ENCODE measurements around the gene SLC23A1. TPM values are rescaled to one million over a fixed set of nuclear protein-coding genes. Genes with fewer than 3 reads are reported as not detected.
A peak's percentile ranks its signal among the peaks of the same experiment; 100 is the strongest.

SLC23A1 gene
- total RNA-seq, 1 donor from 2014 or later: not detected

DNA sequence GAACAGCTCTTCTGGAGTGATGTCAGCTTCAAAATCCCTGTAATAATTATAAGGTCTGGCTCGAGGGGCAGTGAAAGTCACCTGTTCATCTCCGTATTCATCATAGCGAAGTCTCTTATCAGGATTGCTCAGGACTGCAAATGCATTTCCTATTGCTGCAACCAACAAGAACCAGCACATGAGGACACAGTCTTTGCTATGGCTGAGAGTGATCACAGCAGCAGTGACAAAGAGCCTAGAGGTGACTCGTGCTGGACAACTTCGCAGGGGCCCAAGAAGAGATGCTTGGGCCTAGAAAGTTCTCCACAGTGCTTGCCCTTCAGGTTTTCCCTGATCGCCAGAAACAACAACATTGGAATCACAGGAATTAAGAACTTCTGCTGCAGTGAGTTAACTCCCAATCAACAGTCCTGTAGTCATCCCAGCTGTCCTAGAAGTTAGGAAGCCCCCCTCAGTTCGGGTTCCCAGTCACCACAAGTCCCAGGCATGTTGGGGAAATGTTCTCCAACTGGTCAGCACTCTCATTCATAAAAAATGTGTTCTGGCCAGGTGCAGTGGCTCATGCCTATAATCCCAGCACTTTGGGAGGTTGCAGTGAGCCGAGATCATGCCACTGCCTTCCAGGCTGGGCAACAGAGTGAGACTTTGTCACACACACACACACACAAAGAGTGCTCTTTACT is 43.2 kb upstream of the SLC23A1 start:
- H3K4me1 ChIP-seq (ENCODE audit: insufficient read depth, low read length): peaks cover 8% of the 10 kb centered on the region
- no peak overlapping the region for H3K4me3 ChIP-seq (ENCODE audit: insufficient read depth, low read depth, low read length)
- no peak overlapping the region for H3K9ac ChIP-seq (ENCODE audit: low read length)
- Mint-ChIP-seq H3K4me1 (ENCODE audit: low read depth, unreplicated experiment) (peaks cover 10% of the 10 kb centered on the region), H3K9me3 (ENCODE audit: unreplicated experiment) (no peaks in the 10 kb centered on the region), H3K27me3 (ENCODE audit: low read depth, unreplicated experiment) (no peaks in the 10 kb centered on the region), H3K27ac (ENCODE audit: unreplicated experiment) (peak overlapping the region; percentile 59), H3K4me3 (ENCODE audit: unreplicated experiment) (no peak overlapping the region), H3K36me3 (ENCODE audit: low read depth, unreplicated experiment) (peaks cover 7% of the 10 kb centered on the region)
- DNase-seq (ENCODE audit: low read depth) (peak; percentile 76), FAIRE-seq (no peak)
- no peaks in the 10 kb centered on the region for H3K79me2 ChIP-seq (ENCODE audit: insufficient read depth, low read length)
- H3K4me2 ChIP-seq (ENCODE audit: low read length): no peak overlapping the region
- TF ChIP-seq EZH2 (IDR thresholded peaks at IDR 0.05; ENCODE audit: insufficient read depth, low read length): no peak
- TF ChIP-seq, protein P1, sequence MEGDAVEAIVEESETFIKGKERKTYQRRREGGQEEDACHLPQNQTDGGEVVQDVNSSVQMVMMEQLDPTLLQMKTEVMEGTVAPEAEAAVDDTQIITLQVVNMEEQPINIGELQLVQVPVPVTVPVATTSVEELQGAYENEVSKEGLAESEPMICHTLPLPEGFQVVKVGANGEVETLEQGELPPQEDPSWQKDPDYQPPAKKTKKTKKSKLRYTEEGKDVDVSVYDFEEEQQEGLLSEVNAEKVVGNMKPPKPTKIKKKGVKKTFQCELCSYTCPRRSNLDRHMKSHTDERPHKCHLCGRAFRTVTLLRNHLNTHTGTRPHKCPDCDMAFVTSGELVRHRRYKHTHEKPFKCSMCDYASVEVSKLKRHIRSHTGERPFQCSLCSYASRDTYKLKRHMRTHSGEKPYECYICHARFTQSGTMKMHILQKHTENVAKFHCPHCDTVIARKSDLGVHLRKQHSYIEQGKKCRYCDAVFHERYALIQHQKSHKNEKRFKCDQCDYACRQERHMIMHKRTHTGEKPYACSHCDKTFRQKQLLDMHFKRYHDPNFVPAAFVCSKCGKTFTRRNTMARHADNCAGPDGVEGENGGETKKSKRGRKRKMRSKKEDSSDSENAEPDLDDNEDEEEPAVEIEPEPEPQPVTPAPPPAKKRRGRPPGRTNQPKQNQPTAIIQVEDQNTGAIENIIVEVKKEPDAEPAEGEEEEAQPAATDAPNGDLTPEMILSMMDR (IDR thresholded peaks at IDR 0.05; ENCODE audit: insufficient read depth, low read depth, low read length): no peak
- H2AFZ ChIP-seq (ENCODE audit: low read depth, low read length): no peak overlapping the region
- H3K27me3 ChIP-seq (ENCODE audit: insufficient read depth, low read length): no peaks in the 10 kb centered on the region
- peaks cover 4% of the 10 kb centered on the region for H3K36me3 ChIP-seq (ENCODE audit: insufficient read depth, low read length)
- no peaks in the 10 kb centered on the region for H4K20me1 ChIP-seq (ENCODE audit: insufficient read depth, low read length)
- H3K27ac ChIP-seq (ENCODE audit: low read depth, low read length): no peak overlapping the region
- no peaks in the 10 kb centered on the region for H3K9me3 ChIP-seq (ENCODE audit: insufficient read depth, low read depth, low read length)

DNA sequence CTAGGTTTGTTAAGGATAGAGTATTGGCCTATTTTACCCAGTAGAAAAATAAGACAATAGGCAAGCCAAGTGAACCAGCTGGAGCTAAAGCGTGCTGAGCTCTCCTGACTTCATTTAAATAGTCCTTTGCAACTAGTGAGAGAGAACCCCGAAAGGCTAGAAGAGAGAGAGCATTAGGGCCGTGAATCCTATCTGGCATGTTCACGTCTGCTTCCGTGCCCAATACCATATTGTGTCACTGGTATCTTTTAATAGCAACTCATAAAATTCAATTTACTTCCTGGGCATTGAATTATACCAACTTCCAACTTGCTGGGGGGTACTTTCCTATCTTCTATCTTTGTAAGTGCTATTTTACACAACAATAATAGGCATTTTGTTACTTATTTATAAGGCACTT is 42.4 kb upstream of the SLC23A1 start:
- Mint-ChIP-seq H3K4me1 (ENCODE audit: low read depth, unreplicated experiment) (peaks cover 10% of the 10 kb centered on the region), H3K36me3 (ENCODE audit: low read depth, unreplicated experiment) (peaks cover 7% of the 10 kb centered on the region), H3K9me3 (ENCODE audit: unreplicated experiment) (no peaks in the 10 kb centered on the region), H3K4me3 (ENCODE audit: unreplicated experiment) (no peak overlapping the region), H3K27ac (ENCODE audit: unreplicated experiment) (no peak overlapping the region), H3K27me3 (ENCODE audit: low read depth, unreplicated experiment) (no peaks in the 10 kb centered on the region)
- peaks cover 8% of the 10 kb centered on the region for H3K4me1 ChIP-seq (ENCODE audit: insufficient read depth, low read length)
- TF ChIP-seq, protein P1 (IDR thresholded peaks at IDR 0.05; ENCODE audit: insufficient read depth, low read depth, low read length): no peak
- no peak for TF ChIP-seq EZH2 (IDR thresholded peaks at IDR 0.05; ENCODE audit: insufficient read depth, low read length)
- no peaks in the 10 kb centered on the region for H3K27me3 ChIP-seq (ENCODE audit: insufficient read depth, low read length)
- no peak for DNase-seq (ENCODE audit: low read depth)
- no peak overlapping the region for H3K9ac ChIP-seq (ENCODE audit: low read length)
- H3K27ac ChIP-seq (ENCODE audit: low read depth, low read length): no peak overlapping the region
- H3K9me3 ChIP-seq (ENCODE audit: insufficient read depth, low read depth, low read length): no peaks in the 10 kb centered on the region
- H3K4me3 ChIP-seq (ENCODE audit: insufficient read depth, low read depth, low read length): no peak overlapping the region
- no peaks in the 10 kb centered on the region for H3K79me2 ChIP-seq (ENCODE audit: insufficient read depth, low read length)
- H3K36me3 ChIP-seq (ENCODE audit: insufficient read depth, low read length): peaks cover 4% of the 10 kb centered on the region
- H2AFZ ChIP-seq (ENCODE audit: low read depth, low read length): no peak overlapping the region
- no peak overlapping the region for H3K4me2 ChIP-seq (ENCODE audit: low read length)
- no peak for FAIRE-seq
- H4K20me1 ChIP-seq (ENCODE audit: insufficient read depth, low read length): no peaks in the 10 kb centered on the region

DNA sequence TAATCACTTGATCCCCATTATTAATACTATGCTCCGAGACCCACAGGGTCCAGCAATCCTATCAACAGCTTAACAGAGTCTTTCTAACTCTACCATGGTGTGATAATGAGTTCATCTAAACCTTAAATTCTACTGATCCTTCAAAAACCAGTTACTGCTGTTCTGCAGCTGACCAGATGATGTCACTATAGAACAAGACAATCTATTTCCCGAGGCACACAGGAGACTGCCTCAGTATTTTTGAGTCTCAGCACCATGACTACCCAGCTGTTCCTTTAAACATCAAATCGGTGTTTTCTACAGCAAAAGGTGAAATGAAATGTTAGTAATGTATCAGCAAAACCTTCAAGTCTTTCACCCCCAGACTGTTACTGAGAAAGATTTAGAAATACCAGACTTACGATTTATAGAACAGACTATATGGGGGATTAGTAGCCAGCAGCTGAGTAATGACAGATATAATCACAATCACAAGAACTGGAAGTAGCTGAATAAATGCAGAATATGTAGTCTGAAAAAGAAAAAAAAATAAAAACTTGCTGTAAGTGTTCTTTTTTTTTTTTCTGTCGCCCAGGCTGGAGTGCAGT is 39.3 kb upstream of the SLC23A1 start:
- H3K4me3 Mint-ChIP-seq (ENCODE audit: unreplicated experiment): no peak overlapping the region
- DNase-seq (ENCODE audit: low read depth) (peak; percentile 44), FAIRE-seq (peak; percentile 77)
- H3K9me3 ChIP-seq (ENCODE audit: insufficient read depth, low read depth, low read length): no peaks in the 10 kb centered on the region
- H3K36me3 ChIP-seq (ENCODE audit: insufficient read depth, low read length): peaks cover 11% of the 10 kb centered on the region
- H3K9ac ChIP-seq (ENCODE audit: low read length): no peak overlapping the region
- no peak overlapping the region for H3K4me2 ChIP-seq (ENCODE audit: low read length)
- no peak overlapping the region for H3K4me3 ChIP-seq (ENCODE audit: insufficient read depth, low read depth, low read length)
- TF ChIP-seq, protein P1 (IDR thresholded peaks at IDR 0.05; ENCODE audit: insufficient read depth, low read depth, low read length): peak; percentile 98
- no peak for TF ChIP-seq EZH2 (IDR thresholded peaks at IDR 0.05; ENCODE audit: insufficient read depth, low read length)
- H3K79me2 ChIP-seq (ENCODE audit: insufficient read depth, low read length): no peaks in the 10 kb centered on the region
- H2AFZ ChIP-seq (ENCODE audit: low read depth, low read length): no peak overlapping the region
- H3K27ac Mint-ChIP-seq (ENCODE audit: unreplicated experiment): no peak overlapping the region
- H3K27me3 ChIP-seq (ENCODE audit: insufficient read depth, low read length): no peaks in the 10 kb centered on the region
- peaks cover 8% of the 10 kb centered on the region for H3K4me1 ChIP-seq (ENCODE audit: insufficient read depth, low read length)
- peaks cover 12% of the 10 kb centered on the region for H3K36me3 Mint-ChIP-seq (ENCODE audit: low read depth, unreplicated experiment)
- H3K27me3 Mint-ChIP-seq (ENCODE audit: low read depth, unreplicated experiment): no peaks in the 10 kb centered on the region
- no peaks in the 10 kb centered on the region for H3K9me3 Mint-ChIP-seq (ENCODE audit: unreplicated experiment)
- H3K4me1 Mint-ChIP-seq (ENCODE audit: low read depth, unreplicated experiment): peaks cover 10% of the 10 kb centered on the region
- H3K27ac ChIP-seq (ENCODE audit: low read depth, low read length): no peak overlapping the region
- no peaks in the 10 kb centered on the region for H4K20me1 ChIP-seq (ENCODE audit: insufficient read depth, low read length)
